ENCODE data around the gene IL4.
A peak's percentile ranks its signal among the peaks of the same experiment; 100 is the strongest.
"Not testable (repeated sequence)": the region's sequence is repeated elsewhere in the genome, so short reads cannot be mapped to it uniquely, and the experiment has no call there.

The IL4 gene

DNA sequence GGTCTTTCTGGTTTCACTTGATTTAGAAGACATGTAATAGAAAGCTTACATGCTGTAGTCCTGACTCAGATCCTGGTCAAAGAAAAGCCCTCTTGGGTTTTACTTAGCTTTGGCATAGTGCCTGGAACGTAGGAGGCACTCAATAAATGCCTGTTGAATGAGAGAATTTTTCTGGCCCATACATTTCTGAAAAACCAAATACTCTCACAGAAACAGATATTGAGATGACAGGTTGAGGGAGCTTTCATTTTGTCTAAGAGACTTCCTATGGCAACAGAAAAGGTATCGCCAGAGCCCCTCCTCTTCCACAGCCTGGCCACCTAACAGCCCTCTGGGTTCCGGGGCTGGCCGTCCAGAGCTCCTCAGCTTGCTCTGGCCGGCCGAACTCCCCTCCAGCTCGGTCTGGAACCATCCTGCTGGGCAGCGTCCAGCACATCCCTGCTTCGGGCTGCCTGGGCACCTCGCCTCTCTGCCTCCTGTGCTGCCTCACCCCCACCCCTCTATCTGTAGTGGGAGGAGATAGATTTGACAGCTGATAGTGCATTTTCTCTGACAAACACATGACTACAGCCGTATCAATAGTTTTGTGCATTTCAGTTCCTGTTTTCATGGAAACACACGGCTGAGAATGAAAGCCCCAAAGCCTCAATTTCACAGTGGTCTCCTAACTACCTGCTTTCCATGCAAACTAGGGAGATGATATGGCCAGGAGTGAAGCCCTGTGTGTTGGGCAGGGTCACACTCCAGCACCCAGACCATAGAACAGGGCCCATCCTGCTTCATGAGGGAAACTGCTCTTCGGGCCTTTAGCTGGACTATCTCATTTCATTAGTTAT lies 1.1 kb downstream of the IL4 start:
- peak; percentile 98 for DNase-seq

GRCh38 chr5:132675936-132676689 lies 2.3 kb downstream of the IL4 start:
- no peak for DNase-seq

DNA sequence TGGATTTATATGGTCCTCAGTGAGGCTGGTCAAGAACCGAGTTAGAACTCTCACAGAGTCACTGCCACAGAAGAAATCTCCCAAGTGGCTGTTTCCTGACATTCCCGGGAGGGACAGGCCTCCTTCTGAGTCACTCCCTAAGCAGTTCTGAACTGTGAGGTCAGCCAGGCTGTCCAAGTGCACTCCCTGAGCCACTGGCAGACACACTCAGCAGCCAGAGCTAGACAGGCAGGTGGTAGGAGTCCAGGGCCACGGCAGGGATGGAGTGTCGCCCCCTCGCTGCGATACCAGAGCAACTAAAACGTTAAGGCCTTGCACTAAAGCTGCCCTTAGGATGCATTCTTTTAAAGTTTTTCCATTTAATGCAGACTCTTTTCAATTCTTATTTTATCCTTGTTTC lies 3.4 kb downstream of the IL4 start:
- peak; percentile 85 for DNase-seq

DNA sequence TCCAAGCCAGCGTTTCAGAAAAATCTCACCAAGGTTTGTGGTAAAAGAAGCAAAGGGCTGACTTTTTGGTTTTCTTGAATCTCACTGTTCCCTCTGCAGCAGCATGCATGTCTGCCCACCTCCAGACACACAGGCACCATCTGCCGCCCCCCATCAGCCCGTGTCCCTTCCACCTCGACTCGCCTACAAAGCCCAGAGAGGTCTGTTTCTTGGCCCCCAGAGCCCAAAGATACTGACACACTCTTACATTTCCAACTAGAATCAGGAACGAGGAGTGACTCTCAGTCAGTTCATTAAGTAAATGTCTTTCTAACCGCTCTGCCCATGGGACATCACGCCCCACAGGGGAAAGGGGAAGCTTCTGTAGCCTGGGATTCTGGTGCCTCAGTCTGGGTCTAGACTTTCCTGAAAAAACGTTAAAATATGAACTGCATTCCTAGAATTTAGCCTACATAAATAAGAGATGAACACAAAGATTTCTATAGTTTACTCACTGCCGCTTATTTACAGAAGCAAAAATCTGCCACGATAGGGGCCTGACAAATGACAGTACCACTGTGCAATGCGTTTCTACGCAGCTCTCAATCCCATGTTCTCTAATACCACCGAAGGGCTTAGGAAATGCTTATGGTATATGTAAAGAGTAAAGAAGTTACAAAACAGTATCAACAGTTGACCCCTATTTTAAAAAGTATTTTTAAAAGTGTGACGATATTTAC lies 4.1 kb downstream of the IL4 start:
- DNase-seq, result no peak

DNA sequence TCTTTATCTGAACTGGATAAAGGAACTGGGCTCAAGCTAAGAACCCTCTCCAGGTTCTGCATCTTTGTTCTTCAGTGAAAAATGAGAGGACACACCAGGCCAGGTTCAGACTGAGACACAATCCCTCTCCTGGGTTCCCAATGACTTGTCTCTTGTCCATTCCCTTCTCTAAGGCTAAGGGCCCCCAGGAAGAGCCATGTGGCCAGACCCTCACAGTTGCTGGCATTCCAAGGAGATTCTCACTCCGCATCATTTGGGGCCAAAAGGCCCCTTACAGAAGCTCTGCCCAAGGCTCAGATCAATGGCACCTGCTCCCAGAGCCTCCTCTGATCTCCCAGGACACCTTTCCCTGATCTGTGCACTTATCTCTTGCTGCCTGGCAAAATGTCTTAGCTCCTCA lies 4.9 kb downstream of the IL4 start:
- DNase-seq, result no peak

DNA sequence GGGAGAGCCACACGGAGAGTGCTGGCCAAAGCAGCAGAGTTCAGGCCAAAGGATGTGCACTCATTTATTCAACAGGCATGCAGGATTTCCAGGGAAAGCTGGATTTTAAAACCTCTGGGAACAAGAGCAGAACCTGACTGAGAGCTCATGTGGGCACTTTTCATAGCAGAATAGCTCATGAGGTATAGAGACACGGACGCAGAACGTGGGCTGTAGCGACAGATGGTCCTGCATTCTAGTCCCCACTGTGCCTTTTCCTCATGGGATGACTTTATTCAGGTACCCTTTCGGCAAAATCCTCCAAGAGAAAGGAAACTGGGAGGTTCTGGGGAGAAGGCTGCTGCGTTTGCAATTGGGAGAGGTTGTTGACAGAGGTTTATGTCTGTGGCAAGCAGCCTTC lies 5.4 kb downstream of the IL4 start:
- no peak for DNase-seq

DNA sequence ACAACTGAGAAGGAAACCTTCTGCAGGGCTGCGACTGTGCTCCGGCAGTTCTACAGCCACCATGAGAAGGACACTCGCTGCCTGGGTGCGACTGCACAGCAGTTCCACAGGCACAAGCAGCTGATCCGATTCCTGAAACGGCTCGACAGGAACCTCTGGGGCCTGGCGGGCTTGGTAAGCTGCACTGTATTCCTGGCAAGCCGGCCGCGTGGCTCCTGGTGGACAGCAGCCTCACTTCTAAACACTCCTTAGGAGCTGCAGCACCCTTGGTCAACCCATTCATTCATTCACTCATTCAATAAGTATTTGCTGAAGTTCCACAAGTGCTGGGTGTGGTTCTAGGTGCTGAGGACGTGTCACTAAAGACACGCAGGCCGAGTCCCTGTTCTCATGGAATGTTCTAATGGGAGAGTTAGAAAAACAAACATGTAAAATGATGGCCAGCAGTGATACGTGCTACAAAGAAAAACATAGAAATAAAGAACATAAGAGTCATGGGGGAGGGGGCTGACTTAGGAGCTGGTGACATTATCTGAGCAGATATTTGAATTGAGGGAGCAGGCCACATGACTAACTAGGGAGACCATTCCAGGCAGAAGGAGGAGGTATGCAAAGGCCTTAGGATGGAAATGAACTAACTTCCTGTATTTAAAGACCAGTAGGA lies 6.1 kb downstream of the IL4 start:
- no peak for DNase-seq

DNA sequence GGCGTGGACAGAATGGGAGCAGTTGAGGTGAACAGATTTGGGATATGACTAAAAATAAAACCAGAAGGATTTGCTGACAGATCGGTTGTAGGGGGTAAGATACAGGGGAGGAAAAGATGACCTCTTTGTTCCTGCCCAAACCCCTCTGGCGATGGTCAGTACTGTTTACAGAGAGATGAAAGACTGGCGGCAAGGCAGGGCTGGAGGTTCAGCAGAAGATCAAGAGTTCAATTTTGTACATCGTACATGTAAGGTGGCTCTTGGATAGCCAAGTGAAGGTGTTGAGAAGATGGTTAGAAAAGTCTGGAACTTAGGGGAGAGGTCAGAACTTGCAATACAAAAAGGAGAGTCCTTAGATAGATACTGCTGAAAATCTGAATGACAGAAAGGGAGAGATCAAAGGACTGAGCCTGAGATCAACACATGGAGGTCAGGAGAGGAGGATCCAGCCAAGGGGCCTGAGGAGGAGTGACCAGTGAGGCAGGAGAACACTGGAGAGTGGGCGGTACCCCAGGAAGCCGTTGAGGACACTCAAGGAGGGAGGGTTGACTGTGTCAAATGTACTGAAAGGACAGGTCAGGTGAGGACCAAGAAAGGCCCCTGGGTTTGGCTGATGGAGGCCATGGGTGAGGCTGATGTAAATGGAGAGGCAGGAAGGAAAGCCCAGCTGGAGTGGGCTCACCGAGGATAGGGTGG lies 7.1 kb downstream of the IL4 start:
- DNase-seq, result no peak

GRCh38 chr5:132681476-132681831 lies 7.7 kb downstream of the IL4 start:
- DNase-seq, result no peak

- no peak for DNase-seq
These were observed 8.2 kb downstream of the IL4 start for GRCh38 chr5:132681983-132682382.

DNA sequence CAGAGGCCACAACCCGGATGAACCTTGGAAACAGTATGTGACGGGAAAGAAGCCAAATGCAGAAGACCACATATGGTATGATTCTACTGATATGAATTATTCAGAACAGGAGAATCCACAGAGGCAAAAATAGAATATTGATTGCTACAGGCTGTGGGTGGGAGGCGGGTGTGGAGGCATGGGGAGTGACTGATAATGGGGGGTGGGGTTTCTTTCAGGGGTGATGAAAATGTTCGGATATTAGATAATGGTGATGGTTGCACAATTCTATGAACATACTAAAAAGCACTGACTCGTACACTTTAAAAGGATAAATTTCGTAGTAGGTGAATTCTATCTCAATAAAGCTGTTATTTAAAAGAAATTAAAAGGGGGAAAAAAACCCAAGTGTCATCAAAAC lies 10.7 kb downstream of the IL4 start:
- DNase-seq, result no peak

- no peak for DNase-seq
These were observed 11.3 kb downstream of the IL4 start for GRCh38 chr5:132684922-132685720.

DNA sequence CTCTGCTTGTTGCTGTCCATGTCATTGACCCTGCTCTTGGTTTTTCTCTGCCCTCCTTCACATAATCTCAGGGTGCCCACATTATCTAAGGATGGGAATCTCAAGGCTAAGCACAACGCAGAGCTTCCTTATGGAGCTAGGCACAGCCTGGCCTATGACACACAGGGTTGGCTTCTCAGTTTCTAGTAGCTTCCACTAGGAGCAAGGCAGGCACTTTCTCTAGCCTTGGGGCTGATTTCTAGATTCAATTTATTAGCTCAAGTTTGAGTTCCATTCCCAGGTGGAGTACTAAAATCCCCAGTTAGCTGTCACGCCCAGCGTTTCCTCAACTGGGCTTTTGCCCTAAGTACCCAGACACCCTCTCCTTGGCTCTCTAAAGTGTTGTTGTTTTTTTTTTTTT lies 12.4 kb downstream of the IL4 start:
- no peak for DNase-seq

DNA sequence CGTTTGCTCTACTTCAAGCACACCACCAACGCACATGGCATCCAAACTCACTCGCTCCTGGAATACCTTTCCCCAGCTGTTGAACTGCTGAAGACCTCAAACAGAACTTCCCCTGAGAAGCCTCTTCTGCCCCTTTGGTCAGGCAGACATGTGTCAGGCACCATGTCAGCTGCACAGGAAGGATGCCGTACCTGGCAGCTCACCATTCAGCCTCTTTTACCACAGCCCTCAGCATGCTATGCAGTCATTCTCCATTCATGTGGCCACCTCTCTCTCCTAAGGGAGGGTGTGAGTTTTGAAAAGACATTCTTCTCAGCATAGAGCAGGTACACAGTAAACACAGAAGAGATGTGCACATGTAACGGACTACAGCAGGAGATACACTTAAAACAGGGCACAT lies 14.2 kb downstream of the IL4 start:
- DNase-seq, result no peak

DNA sequence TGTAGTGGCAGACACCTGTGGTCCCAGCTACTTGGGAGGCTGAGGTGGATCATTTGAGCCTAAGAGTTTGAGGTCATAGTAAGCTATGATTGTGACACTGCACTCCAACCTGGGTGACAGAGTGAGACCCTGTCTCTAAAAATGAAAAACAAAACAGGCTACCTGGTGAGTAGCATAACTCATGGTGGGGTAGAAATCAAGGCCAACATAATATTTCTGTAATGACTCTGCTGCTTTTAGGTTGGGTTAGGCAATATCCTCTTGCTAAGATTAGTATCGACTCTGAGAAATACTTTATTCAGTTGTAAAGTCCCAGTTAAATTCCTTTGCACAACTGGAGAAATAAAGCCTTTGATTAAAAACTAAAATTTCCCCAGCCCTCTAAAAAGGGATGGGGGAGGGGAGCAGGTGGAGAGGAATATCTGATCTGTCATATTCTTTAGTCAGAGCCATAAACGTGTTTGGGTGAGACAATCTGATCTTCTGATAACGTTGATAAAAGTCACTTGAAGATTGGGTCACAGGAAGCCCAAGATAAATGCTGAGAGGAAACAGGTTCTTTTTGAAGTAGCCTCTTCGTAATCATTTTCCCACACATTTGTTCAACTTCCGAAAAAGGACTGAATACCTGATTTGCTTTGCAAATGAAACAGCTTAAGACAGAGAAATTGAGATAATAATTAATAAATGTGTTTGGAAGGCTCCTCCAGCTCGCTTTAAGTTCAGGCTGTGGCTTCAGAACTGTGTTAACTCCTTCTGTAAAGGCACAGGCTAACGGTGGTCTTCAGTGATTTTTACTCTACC lies 14.9 kb downstream of the IL4 start:
- no peak for DNase-seq

GRCh38 chr5:132689513-132689912 lies 15.7 kb downstream of the IL4 start:
- no peak for DNase-seq

DNA sequence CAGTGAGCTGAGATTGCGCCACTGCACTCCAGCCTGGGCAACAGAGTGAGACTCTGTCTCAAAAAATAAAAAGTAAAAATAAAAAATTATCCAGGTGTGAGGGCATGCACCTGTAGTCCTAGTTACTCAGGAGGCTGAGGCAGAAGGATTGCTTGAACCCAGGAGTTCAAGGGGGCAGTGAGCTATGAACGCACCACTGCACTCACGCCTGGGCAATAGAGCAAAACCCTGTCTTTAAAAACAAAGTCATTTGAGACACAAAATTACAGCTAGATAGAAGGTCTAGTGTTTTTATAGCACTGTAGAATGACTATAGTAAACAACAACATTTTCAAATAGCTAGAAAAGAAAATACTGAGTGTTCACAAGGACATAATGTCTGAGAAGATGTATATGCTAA lies 16.4 kb downstream of the IL4 start:
- no peak for DNase-seq

- DNase-seq, result not testable (repeated sequence)
These were observed 18.2 kb downstream of the IL4 start for GRCh38 chr5:132691755-132692631.

- DNase-seq, result peak; percentile 60
These were observed 18.8 kb downstream of the IL4 start for GRCh38 chr5:132692632-132692967.

- DNase-seq, result no peak
These were observed 22.2 kb downstream of the IL4 start for GRCh38 chr5:132695956-132696355.
